Right ventricle myocardium superior (tissue), 1 donor: ENCODE data around the gene NEO1. TPM values are rescaled to one million over a fixed set of nuclear protein-coding genes. Genes with fewer than 3 reads are reported as not detected.
A peak's percentile ranks its signal among the peaks of the same experiment; 100 is the strongest.

Experiments
- ATAC-seq: fragments of 200-7000 bp; cut with Tn5 transposase; one replicate; pipeline ENCODE4 v1.9.1; 2020; ENCODE audit warnings: mild to moderate bottlenecking; ENCODE audit not compliant: poor library complexity
- DNase-seq: peaks from one replicate; pipeline ENCODE4 v3.0.0-alpha.2; 2020
- intact Hi-C: fragments of 100-400 bp; cut with DNase I; formaldehyde crosslinking; loops from one replicate; pipeline ENCODE4 v1.11.2; 2022
- total RNA-seq: library from RNA; stranded (reverse); fragmentation: NEBNext Ultra II Directional; extraction: Animal tissue kit (Norgen Biotek cat#: 25700); gene quantifications from one replicate; pipeline ENCODE4 v1.2.1, GENCODE V29; 2021
- donor health status: DM: no; HTN: yes; CAD: no; lungs with severe emphysema.

The NEO1 gene
- total RNA-seq, 1 donor from 2014 or later, result 11.1 TPM

DNA sequence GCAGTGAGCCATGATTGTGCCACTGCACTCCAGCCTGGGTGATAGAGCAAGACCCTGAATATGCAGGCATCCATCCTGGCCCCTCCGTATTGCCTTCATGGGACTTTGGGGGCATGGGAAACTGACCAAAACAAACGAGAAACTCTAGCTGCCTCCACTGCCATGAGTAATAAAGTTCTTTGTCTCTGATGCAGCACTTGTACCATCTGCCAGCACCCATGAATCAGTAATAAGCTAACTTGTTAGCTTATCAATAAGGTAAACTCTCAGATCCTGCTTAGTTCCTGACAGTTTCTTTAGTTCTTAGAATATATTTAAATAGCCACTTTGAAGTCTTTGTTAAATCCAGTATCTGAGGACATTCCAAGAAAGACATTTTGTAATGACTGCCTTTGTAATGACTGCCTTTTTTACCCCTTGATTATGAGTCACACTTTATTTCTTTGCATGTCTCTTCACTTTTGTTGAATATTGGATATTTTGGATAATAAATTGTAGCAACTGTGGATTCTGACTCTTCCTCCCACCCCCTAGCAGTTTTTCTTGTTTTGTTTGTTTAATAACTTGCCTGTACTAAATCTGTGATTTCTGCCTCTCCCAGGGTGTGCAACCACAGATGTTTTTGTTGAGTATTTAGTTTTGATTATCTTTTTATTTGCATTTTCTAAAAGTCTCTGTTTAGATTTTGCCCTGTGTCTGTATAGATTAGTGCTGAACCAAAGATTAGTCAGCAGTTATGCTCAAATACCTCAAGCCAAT, 179.6 kb downstream of the NEO1 start:
- intact Hi-C loops, result no loop called here
- ATAC-seq (no peak), DNase-seq (no peak)

DNA sequence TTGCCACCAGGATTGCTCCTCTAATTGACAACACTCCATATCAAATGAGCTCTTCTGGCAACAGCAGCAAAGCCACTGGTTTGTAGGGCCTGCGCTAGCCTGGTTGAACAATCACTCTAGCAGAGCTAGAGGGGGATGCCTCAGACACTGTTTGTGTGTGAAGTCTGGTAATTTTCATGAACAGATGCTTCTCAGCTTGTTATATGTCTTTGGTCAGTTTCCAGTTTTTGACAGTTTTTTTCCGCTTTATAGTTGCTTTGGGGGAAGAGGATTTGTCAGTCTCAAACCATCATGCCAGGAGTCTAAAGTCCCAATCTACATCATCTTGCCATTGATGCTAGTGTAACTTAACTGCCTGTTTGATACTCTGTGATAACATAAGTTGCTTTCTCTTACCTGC, 180.5 kb downstream of the NEO1 start:
- DNase-seq (no peak), ATAC-seq (no peak)
- intact Hi-C loops, result no loop called here

DNA sequence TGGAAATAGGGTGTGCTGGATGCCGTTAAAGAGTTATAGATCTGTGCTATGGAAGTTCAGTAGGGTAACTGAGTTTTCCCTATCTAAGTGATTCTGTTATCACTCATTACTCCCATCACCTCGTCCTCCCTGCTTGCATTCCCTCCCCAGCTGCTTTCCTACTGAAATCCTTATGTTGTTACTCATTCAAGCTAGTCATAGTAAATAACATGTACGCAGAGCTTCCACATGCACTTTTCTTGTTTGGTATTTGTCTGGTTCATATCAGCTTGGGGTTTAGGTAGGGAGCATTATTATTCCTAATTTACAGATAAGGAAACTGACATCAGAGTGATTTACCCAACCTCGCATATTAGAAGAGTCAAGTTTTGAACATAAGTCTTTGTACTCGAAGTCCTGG, 181.4 kb downstream of the NEO1 start:
- intact Hi-C loops, result no loop called here
- ATAC-seq (no peak), DNase-seq (no peak)

DNA sequence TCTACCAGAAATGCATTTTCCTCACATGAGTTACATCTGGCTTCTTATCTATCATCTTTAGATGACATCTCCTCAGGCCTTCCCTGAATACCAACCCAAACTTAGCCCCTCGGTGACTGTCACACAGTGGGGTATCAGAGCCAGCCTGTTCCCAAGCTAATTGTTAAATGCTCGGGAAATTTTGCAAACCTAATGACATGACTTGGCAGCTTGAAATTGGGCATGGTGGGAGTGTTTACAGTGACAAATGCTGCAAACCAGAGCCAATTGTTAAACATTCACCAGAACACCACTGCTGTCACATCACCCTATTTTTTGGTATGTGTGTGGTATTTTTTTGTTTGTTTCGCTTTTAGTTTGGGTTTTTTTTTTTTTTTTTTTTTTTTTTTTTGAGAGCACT, 185.6 kb downstream of the NEO1 start:
- no peak for ATAC-seq
- no peak for DNase-seq
- intact Hi-C loops, result no loop called here

DNA sequence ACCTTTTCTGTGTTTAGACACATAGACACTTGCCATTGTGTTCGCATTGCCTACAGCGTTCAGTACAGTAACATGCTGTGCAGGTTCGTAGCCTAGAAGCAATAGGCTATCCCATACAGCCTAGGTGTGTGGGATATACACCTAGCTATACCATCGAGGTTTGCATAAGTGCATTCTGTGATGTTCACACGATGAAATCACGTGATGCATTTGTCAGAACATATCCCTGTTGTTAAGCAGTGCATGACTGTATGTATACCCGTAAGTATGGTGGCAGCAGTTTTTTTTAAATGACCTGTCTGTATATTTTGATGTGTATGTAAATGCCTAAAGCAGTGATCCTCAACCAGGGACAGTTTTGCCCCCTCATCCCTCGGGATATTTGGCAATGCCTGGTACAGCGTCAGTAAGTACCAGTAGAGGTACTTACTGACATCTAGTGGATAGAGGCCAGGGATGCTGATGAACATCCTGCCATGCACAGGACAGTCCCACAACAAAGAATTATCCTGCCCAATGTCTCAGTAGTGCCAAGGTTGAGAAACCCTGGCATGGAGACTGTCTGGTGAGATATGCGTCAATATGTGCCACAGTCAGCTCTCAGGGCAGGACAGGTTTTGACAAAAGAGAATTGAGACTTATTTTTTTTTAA, 187.4 kb downstream of the NEO1 start:
- intact Hi-C loops, result no loop called here
- ATAC-seq, result no peak
- no peak for DNase-seq

DNA sequence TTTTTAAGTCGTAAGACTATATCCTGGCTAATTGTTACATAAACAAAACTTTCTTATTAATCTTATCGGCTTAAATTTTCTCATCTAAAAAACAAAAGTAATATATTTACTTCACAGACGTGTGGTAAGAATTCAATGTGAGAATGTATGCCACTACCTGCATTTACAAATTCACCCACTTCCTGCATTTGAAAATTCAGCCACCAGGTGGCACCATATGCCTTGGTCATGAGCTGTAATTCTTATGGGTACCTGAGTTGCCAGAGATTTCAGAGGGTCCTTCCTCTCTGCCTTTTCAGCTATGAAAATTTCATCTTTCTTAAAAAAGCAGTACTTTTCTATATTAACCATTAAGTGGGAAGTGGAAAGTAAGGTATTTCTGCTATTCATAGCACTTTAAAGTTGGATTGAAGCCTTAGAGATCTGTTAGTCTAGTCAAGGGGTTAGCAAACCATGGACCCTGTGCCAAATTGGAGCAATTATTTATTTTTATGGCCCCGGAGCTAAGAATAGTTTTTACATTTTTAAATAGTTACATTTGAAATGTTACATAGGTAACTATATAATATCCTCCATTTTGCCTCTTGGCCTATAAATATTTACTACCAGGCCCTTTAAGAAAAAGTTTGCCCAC, 188.7 kb downstream of the NEO1 start:
- ATAC-seq, result peak; percentile 69

DNA sequence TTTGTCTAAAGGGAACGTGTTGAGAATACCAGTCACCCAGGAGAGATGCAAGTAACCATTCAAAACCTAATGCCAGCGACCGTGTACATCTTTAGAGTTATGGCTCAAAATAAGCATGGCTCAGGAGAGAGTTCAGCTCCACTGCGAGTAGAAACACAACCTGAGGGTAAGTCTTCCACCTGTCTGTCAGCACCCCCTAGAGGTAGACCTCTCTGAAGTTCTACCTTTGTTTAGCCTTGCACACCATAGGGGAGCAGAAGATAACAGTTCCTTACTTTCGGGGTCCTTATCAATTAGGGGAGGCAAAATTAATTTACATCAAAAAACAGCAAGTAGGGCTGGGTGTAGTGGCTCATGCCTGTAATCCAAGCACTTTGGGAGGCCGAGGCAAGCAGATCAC, 192.1 kb downstream of the NEO1 start:
- no peak for ATAC-seq
- no peak for DNase-seq
- intact Hi-C loops, result no loop called here

More for the DNA sequence above, 188.7 kb downstream of the NEO1 start:
- no peak for DNase-seq
- intact Hi-C loops, result no loop called here

DNA sequence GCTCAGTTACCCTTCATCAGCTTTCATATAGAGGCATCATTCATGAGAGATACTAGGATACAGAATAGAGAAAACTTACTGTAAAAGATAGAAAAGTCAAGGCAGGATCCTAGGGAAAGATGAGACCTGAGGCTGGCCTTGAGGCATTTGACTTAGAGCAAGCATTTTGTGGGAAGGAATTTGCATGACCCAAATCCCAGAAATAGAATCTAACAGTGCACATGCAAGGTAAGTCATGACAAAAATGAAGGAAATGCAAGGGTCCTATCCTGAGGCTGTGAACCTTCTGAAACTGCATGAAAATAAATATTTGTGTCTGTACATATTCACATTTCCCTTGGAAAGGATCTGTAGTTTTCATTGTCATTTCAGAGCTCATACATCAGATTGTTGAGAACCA, 194.2 kb downstream of the NEO1 start:
- intact Hi-C loops, result no loop called here
- ATAC-seq, result no peak
- DNase-seq, result no peak

DNA sequence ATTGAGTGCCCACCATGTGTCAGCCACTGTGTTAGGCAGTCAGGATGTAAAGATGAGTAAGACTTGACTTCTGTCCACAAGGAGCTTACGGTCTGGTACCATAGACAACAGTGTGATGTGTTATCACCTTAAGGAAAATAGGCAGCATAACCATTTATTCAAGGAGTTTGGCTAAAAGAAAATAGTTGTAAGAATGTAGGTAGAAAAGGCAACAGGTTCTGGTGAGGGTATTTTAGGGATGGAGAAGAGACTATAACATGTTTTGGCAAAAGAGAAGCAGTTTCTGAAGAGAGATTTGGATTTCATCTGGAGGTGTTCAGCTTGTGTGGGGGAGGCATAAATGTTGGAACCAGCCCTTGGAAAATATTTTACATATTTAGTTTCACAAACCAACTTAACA, 194.6 kb downstream of the NEO1 start:
- DNase-seq (no peak), ATAC-seq (no peak)
- intact Hi-C loops, result no loop called here

DNA sequence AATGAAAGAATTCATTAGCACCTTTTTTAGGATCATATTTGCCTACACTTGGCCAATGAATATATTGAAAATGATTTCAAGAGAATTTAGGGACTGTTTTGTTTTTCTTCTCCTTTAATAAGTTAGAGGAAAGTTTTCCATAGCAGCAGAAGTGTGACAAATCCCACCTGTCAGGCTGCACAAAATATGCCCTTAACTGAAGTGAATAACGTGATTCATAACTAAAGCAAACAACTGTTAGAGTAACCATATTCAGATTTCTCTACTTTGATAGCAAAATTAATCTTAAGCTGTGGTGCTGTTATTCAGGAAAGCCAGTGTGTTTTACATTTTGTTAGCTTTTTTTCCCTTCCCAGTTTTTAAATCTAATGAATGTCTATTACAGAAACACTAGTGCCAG, 195.1 kb downstream of the NEO1 start:
- intact Hi-C loops, result no loop called here
- DNase-seq, result no peak
- no peak for ATAC-seq

DNA sequence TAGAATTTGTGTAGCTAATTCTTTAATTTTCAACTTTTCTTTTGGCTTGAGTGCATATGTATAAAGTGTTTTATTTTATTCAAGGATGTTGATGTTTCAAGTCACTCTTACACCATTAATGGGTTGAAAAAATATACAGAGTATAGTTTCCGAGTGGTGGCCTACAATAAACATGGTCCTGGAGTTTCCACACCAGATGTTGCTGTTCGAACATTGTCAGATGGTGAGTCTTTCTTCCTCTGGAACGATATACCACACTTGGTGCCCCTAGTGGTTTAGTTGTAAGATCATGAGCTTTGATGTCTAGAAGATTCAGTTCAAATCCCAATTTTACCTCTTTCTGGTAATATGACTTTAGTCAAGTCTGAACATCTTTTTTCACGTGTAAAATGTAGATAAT, 197.2 kb downstream of the NEO1 start:
- intact Hi-C loops, result no loop called here
- DNase-seq, result no peak
- no peak for ATAC-seq

DNA sequence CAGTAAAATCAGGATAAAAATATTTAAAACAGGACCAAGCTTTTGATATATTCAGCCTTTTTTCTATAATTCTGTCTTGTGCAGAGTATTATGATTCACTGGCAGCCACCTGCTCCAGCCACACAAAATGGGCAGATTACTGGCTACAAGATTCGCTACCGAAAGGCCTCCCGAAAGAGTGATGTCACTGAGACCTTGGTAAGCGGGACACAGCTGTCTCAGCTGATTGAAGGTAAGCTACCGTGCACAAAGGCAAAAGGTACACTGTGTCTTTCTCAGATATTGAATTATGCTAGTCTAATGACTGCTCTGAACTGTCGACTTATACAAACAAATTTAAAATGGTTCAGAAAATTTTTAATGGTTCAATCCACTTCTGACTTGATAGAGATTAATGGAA, 202.3 kb downstream of the NEO1 start:
- ATAC-seq (no peak), DNase-seq (no peak)
- intact Hi-C loops, result no loop called here

DNA sequence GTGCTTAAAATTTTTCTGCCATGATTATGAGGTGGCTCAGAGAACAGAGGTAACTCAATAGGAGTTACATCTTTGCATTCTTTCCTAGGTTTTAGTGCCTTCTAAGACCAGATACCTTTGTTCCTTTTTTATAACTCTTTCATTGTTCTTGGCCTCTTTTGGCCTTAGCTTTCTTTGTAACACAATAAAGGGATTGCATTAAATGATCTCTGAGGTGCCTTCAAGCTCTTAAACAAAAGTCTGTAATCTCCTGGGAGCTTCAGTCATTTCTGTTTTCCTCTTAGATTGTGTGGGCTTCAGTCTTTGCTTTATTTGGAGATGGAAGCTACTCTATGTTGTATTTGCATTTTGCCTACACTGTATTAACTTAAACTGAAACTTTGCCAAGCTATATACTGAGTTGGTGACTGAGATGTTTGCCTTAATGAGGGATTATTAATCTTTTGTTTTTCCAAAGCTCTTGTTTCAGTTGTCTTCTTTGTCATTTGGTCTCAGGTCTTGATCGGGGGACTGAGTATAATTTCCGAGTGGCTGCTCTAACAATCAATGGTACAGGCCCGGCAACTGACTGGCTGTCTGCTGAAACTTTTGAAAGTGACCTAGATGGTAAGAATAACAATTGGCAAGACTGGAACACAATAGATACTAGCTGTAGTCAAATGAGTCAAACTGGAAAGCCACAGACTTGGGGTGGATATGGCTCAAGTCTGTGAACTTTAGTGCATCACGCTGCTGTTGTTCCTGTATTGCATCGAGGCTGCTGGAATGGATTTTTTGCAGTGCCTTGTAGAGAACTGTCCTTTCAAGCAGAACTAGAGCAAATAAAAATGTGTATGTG, 206.2 kb downstream of the NEO1 start:
- ATAC-seq (no peak), DNase-seq (no peak)
- intact Hi-C loops, result no loop called here

DNA sequence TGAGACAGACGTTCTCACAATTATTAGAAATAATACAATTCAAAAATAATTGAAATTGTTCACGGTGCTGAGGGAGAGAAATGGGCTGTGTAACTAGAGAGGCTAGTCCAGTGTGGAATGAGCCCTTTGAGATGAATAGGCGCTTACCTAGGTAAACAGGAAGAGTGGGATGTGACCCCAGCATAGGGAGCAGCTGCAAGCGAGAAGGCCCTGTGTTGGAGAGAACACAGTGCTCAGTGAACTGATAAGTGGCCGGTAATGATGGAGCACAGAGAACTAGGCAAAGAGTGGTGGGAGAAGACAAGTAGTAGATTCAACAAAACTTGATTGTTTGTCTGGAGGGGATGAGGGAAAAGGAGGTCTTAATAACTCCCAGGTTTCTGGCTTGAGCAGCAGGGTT, 212.6 kb downstream of the NEO1 start:
- DNase-seq, result no peak
- intact Hi-C loops, result no loop called here
- no peak for ATAC-seq

DNA sequence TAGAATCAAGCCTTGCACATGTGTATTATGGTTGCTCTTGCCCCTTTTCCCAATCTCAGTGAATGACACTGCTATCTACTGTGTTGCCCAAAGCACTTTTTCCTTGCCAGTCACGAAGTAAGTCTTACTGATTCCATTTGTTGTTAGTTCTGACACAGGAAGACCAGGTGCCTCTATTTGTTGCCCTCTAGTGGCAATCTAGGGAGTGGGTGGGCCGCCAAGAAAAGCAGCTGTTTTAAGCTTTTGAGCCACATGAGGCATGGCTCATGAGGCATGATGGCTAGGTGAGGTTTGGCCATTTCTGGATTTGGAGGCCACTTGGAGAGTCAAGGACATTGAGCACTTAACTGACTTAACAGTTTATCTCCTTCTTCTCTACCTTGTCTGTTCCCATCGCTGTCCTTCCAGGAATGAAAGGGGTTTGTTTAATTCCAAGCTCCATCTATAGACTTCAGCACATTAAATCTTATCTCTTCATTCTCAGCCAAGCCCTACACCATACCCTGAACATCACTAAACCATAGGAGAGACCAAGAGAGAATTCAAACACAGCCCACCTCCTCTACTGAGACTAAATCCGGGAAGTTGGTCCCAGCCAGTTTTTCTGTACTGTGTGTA, 213.4 kb downstream of the NEO1 start:
- ATAC-seq (no peak), DNase-seq (no peak)
- intact Hi-C loops, result no loop called here

DNA sequence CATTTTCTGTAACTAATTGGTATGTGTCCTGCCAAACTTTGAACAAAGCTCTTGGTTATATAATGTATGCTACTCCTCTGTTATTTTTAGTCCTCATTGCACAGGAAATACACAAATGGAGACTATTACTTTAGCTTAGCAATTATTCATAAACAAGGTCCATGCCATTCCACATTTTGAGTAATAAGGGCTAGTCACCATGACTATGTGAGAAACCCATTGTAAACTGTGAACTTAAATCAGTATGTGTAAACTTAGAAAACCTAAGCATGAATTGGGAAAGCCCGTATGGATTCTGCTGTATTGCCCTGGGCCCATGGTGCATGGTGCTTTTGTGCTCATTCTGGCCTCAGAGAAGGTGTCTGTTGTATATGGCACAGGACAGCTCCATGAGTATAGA, 216.2 kb downstream of the NEO1 start:
- DNase-seq (no peak), ATAC-seq (no peak)
- intact Hi-C loops, result no loop called here

DNA sequence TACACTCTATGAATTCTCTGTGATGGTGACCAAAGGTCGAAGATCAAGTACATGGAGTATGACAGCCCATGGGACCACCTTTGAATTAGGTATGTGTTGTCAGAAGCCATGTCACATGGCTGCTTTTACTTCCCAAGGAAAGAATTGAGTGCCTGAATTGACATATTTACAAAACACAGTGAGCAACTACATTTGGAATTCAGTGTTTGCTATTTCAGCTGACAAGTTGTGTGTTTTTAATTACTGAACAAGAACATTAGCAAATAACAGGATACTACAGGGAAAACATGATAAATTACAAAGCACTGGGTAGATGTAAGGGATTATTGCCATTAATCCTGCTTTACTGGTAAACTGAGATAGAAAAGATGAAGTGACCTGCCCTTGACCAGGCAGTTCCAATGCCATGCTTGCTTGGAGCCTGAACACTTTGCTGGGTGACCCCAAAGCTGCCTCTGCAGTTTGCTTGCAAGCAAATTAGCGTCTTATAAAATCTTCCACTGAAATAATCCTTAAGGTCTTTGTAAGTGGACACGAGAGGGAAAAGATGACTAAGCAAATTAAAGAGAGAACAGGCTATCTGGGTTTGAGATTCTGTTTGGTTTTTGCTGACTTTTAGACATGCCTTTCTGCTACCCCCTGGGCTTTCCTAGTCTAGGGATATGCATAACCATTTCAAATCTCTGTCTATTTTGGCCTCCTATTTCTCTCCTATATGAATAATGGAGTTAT, 218.3 kb downstream of the NEO1 start:
- ATAC-seq (no peak), DNase-seq (no peak)
- intact Hi-C loops, result loop anchor here (10.0 kb wide), 1 partner anchor 476 kb away; no protein-coding TSS in a partner anchor
